Heart left ventricle (tissue), 16 donors: Measurements from ENCODE around the gene EFS. TPM values are rescaled to one million over a fixed set of nuclear protein-coding genes. Genes with fewer than 3 reads are reported as not detected.

ENCODE experiments used
- ATAC-seq, 4 donors: fragments of 200-7000 bp; cut with Tn5 transposase; one replicate each; pipeline ENCODE4 v1.9.1; 2020 to 2022; ENCODE audit warnings: moderate library complexity in 4 of 4, mild to moderate bottlenecking in 3 of 4, moderate number of reproducible peaks in 1 of 4
- DNase-seq, 5 donors: peaks; one replicate each; pipeline ENCODE4 v3.0.0-alpha.2; 2020
- H3K27ac ChIP-seq, 12 donors: fragments of 200-600 bp; sonication (generic) in 4 of 12; one replicate each; pipeline versions ENCODE4 v1.5.0 to v1.8.0; 2016 to 2022; ENCODE audit warnings: mild to moderate bottlenecking in 2 of 12
- H3K27me3 ChIP-seq, 9 donors: fragments of 200-600 bp; sonication (generic) in 2 of 9; one replicate each; pipeline versions ENCODE4 v1.5.1 to v1.8.0; 2016 to 2022; ENCODE audit warnings: mild to moderate bottlenecking in 3 of 9
- H3K36me3 ChIP-seq, 9 donors: fragments of 200-600 bp; sonication (generic) in 2 of 9; one replicate each; pipeline versions ENCODE4 v1.5.0 to v1.8.0; 2018 to 2022; ENCODE audit warnings: mild to moderate bottlenecking in 2 of 9
- H3K4me1 ChIP-seq, 12 donors: fragments of 200-600 bp; sonication (generic) in 4 of 12; one replicate each; pipeline versions ENCODE4 v1.5.0 to v1.8.0; 2016 to 2022; ENCODE audit warnings: mild to moderate bottlenecking in 3 of 12
- H3K4me3 ChIP-seq, 12 donors: fragments of 200-600 bp; sonication (generic) in 4 of 12; one replicate each; pipeline versions ENCODE4 v1.5.0 to v1.8.0; 2017 to 2022; ENCODE audit warnings: mild to moderate bottlenecking in 9 of 12, moderate library complexity in 4 of 12
- H3K9me3 ChIP-seq, 12 donors: fragments of 200-600 bp; sonication (generic) in 4 of 12; one replicate each; pipeline versions ENCODE4 v1.5.0 to v1.8.0; 2016 to 2022; ENCODE audit warnings: mild to moderate bottlenecking in 1 of 12
- CTCF ChIP-seq, 12 donors: fragments of 200-600 bp; sonication (generic) in 4 of 12; IDR thresholded peaks; one replicate each; pipeline versions ENCODE4 v1.5.0 to v1.8.0; 2018 to 2022; ENCODE audit warnings: antibody characterized with exemption in 12 of 12, mild to moderate bottlenecking in 5 of 12
- POLR2A ChIP-seq, 2 donors: fragments of 450-650 bp; IDR thresholded peaks; one replicate each; pipeline ENCODE4 v1.6.1; 2017; ENCODE audit warnings: antibody characterized with exemption in 2 of 2, mild to moderate bottlenecking in 2 of 2, moderate library complexity in 2 of 2
- WGBS, 4 donors: extraction: QIAGEN DNeasy Blood & Tissue Kit in 2 of 4; methylation state at CpG; one replicate each; pipeline versions ENCODE4 v1.1.5 to v1.1.7; 2013 to 2018; 5-methylcytosine and 5-hydroxymethylcytosine counted together
- intact Hi-C, 10 donors: fragments of 100-400 bp; cut with DNase I; formaldehyde crosslinking; loops; one replicate each; pipeline versions ENCODE4 v1.11.1 to v1.14.2; 2022
- polyA plus RNA-seq, 2 donors: library from polyadenylated mRNA; stranded (reverse); fragments of 200-250 nt; gene quantifications; one replicate each; pipeline ENCODE4 v1.2.3, GENCODE V29; 2013
- total RNA-seq, 9 donors: library from RNA; depleted of rRNA in 2 of 9; stranded (reverse); fragments of >200 nt in 2 of 9; fragmentation: NEBNext Ultra II Directional in 3 of 9; extraction: Animal tissue kit (Norgen Biotek cat#: 25700) in 3 of 9; gene quantifications; one replicate each; pipeline versions ENCODE4 v1.1.0 to v1.2.4, GENCODE V29; 2016 to 2023
- donor health status: ischemic (EF 13 %, LVEDD 7.1; RV severe dilation, severe dysfunction).
- donor health status: healthy with polysubstance abuse.
- donor health status: DM: no; HTN: yes; CAD: no.
- donor health status: DM: no; HTN: no; CAD: no.
- donor health status: ischemic (EF 25% LVEDD 6.9; RV normal size, moderate dysfunction).
- donor health status: ischemic (EF 25% LVEDD 5.7; RV mildly dilated, moderate dysfunction).
- donor health status: healthy.
- donor health status: DM: yes; HTN: yes; CAD: no.
- donor health status: ischemic (EF 35%, LVEDD 5.7; RV mildly dilated, moderate dysfunction).
- donor health status: nonischemic (EF 11% LVEDD 7.7; RV severe dilation, severe dysfunction).
- donor health status: DM: yes; HTN: yes; CAD: no.
- donor health status: PGD.
- donor health status: ischemic (EF 29% LVEDD 5.4; RV normal size, mild dysfunction).
- donor health status: nonischemic (EF 23%, LVEDD 6.1; RV moderate dilation, normal function).

The EFS gene
- total and polyA plus RNA-seq, 11 donors: 1.4 to 5.0 (median 2.3) TPM

DNA sequence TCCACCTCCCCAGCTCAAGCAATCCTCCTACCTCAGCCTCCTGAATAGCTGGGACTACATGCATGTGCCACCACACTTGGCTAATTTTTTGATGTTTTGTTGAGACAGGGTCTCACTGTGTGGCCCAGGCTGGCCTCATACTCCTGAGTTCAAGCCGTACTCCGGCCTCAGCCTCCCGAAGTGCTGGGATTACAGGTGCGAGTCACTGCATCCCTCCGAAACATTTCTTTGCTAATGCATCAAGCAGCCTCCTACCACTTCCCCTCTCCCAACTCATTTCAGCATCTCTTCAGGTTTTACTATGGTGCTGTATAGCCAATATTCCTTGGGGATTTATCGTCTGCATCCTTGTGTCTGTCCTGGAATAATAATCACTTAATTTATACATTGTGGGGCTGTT lies 10.0 kb downstream of the EFS start:
- intact Hi-C loops: no loop called here
- no peak for ATAC-seq
- Histone ChIP-seq H3K9me3 (no peaks in the 10 kb centered on the region), H3K4me3 (no peak overlapping the region), H3K4me1 (peaks cover 4 to 21% (median 14%) of the 10 kb centered on the region in 12 donors), H3K27ac (no peak overlapping the region), H3K27me3 (peaks cover 0 to 27% (median 0%) of the 10 kb centered on the region in 9 donors), H3K36me3 (peaks cover 0 to 6% (median 0%) of the 10 kb centered on the region in 9 donors)
- 77 to 85% (median 82%) methylated on average over 6 of the region's 6 CpGs for WGBS, 4 donors
- no peak for TF ChIP-seq CTCF (IDR thresholded peaks at IDR 0.05)
- no peak for TF ChIP-seq POLR2A (IDR thresholded peaks at IDR 0.05)
- no peak for DNase-seq

DNA sequence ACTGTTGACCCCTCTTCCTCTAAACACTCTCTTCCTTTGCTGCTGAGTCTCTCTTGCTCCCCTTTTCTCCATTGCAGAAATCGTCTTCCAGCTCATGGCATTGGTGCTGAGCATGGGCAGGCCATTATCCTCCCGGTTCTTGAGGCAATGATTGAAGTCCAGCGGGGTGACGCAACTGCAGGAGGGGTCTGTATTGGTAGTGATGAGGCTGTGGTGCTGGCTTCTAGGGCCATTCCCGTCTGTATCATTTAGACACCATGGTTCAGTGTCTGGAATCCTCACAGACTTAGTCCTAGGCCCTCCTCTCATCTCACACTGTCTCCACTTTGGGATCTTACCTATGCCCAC lies 11.6 kb downstream of the EFS start:
- no peak for ATAC-seq
- Histone ChIP-seq H3K27ac (peak overlapping the region in 1 of 12 donors; percentile 65), H3K4me1 (peaks cover 4 to 21% (median 14%) of the 10 kb centered on the region in 12 donors), H3K9me3 (no peaks in the 10 kb centered on the region), H3K27me3 (peaks cover 0 to 27% (median 0%) of the 10 kb centered on the region in 9 donors), H3K36me3 (peaks cover 0 to 6% (median 0%) of the 10 kb centered on the region in 9 donors), H3K4me3 (no peak overlapping the region)
- 76 to 85% (median 83%) methylated on average over 5 of the region's 5 CpGs for WGBS, 4 donors
- intact Hi-C loops: no loop called here
- no peak for TF ChIP-seq POLR2A (IDR thresholded peaks at IDR 0.05)
- no peak for TF ChIP-seq CTCF (IDR thresholded peaks at IDR 0.05)
- no peak for DNase-seq

DNA sequence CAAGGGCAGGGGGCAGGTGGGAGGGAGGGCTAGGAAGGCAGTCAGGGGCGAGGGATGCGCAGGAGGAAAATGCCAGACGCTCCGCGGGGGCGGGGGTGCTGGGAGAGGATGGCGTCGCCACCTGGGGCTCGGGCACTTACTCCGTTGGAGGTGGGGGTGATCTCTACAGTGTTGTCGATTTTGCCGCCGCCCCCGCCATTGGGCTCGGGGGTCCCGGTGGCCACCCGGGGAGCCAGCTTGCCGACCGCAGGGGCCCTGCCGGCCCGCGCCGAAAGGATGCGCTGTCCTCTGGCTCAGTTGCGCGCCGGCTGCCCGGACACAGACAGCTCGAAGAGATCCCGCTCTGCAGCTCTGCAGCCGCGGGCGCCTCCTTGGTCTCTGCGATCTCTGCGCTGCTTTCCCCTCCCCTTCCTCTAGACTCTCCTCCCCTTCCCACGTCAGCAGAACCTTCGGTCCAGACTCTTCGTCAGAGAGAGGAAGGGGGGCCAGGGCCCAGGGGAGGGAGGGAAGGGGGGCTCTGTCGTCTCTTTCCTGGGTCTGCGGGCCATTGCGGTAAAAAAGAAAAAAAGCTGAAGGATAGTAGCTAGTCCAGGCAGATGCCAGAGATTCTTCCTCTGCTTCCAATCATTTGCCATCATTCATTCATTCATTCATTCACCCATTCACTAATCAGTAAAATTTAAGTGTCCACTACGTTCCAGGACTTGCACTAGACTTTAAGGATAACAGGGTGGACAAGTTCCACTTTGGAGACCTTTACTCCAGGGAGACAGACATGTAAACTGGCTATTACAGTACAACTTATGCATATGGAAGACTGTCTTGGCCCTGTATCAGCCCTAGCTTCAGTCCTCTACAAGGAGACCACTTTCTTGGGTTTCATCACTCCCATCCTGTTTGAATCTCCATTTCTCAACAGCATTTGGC lies 12.2 kb downstream of the EFS start, which contains the start of gene SLC22A17:
SLC22A17 (minus strand) TSS at position 382 of the 927 bp plus-strand sequence.
- Histone ChIP-seq H3K27me3 (peaks cover 0 to 27% (median 0%) of the 10 kb centered on the region in 9 donors), H3K4me3 (peak within 1 kb of the TSS; percentile 56 to 89 (median 69)), H3K9me3 (no peaks in the 10 kb centered on the region), H3K36me3 (peaks cover 0 to 2% (median 0%) of the 10 kb centered on the region in 9 donors), H3K27ac (peak within 1 kb of the TSS in 9 of 12 donors; percentile 4 to 68 (median 42)), H3K4me1 (peaks cover 4 to 17% (median 11%) of the 10 kb centered on the region in 12 donors)
- DNase-seq: peak; percentile 81 to 85 (median 83)
- intact Hi-C loops: no loop called here
- TF ChIP-seq POLR2A (IDR thresholded peaks at IDR 0.05) (peak in 1 of 2 donors; percentile 80), CTCF (IDR thresholded peaks at IDR 0.05) (peak in 3 of 12 donors; percentile 8 to 36 (median 12))
- 1% methylated on average over 10 to 42 of the region's 42 CpGs for WGBS, 4 donors
- ATAC-seq: peak; percentile 84 to 94 (median 90)
